ENCODE data around the gene FAM135A. TPM values are rescaled to one million over a fixed set of nuclear protein-coding genes. Genes with fewer than 3 reads are reported as not detected.
A peak's percentile ranks its signal among the peaks of the same experiment; 100 is the strongest.

The FAM135A gene
- total and polyA plus RNA-seq, 12 donors = 6.8 to 33.9 (median 13.7) TPM

GRCh38 chr6:70413992-70414494 lies 735 bp downstream of the FAM135A start:
- Histone ChIP-seq H3K27ac (peak overlapping the region in 4 of 5 donors; percentile 70 to 81 (median 76)), H3K27me3 (no peaks in the 10 kb centered on the region), H3K4me3 (peak overlapping the region; percentile 65 to 87 (median 70)), H3K4me1 (replicated peaks in 1 of 2) (peaks cover 0 to 28% of the 10 kb centered on the region in 2 donors), H3K36me3 (replicated peaks in 1 of 2) (no peaks in the 10 kb centered on the region), H3K9me3 (replicated peaks in 1 of 3) (no peaks in the 10 kb centered on the region)
- DNase-seq = peak in 2 of 7 donors; percentile 21 to 56
- 0 to 2% (median 1%) methylated on average over 20 of the region's 20 CpGs for WGBS, 4 donors
- intact Hi-C loops (cut with DNase I) = no loop called here
- TF ChIP-seq POLR2A (IDR thresholded peaks at IDR 0.05) (no peak), CTCF (IDR thresholded peaks at IDR 0.05) (no peak)

GRCh38 chr6:70414813-70415212 lies 1.5 kb downstream of the FAM135A start:
- TF ChIP-seq POLR2A (IDR thresholded peaks at IDR 0.05) = no peak
- TF ChIP-seq CTCF (IDR thresholded peaks at IDR 0.05) = no peak
- Histone ChIP-seq H3K36me3 (replicated peaks in 1 of 2) (no peaks in the 10 kb centered on the region), H3K27me3 (no peaks in the 10 kb centered on the region), H3K9me3 (replicated peaks in 1 of 3) (no peaks in the 10 kb centered on the region), H3K4me1 (replicated peaks in 1 of 2) (peaks cover 0 to 28% of the 10 kb centered on the region in 2 donors), H3K27ac (no peak overlapping the region), H3K4me3 (peak overlapping the region in 1 of 4 donors; percentile 87)
- intact Hi-C loops (cut with DNase I) = no loop called here
- no peak for DNase-seq
- 66 to 80% (median 71%) methylated on average over 2 of the region's 2 CpGs for WGBS, 4 donors

GRCh38 chr6:70415247-70415646 lies 1.9 kb downstream of the FAM135A start:
- Histone ChIP-seq H3K36me3 (replicated peaks in 1 of 2) (no peaks in the 10 kb centered on the region), H3K4me1 (replicated peaks in 1 of 2) (peaks cover 0 to 28% of the 10 kb centered on the region in 2 donors), H3K4me3 (peak overlapping the region in 1 of 4 donors; percentile 87), H3K27ac (no peak overlapping the region), H3K27me3 (no peaks in the 10 kb centered on the region), H3K9me3 (replicated peaks in 1 of 3) (no peaks in the 10 kb centered on the region)
- no peak for TF ChIP-seq CTCF (IDR thresholded peaks at IDR 0.05)
- no peak for TF ChIP-seq POLR2A (IDR thresholded peaks at IDR 0.05)
- intact Hi-C loops (cut with DNase I) = no loop called here
- DNase-seq = no peak

GRCh38 chr6:70415660-70416059 lies 2.4 kb downstream of the FAM135A start:
- intact Hi-C loops (cut with DNase I) = no loop called here
- H3K9me3 ChIP-seq (replicated peaks in 1 of 3) = no peaks in the 10 kb centered on the region
- DNase-seq = no peak
- TF ChIP-seq CTCF (IDR thresholded peaks at IDR 0.05) = no peak
- WGBS, 4 donors = 85 to 92% (median 89%) methylated on average over 1 of the region's 1 CpG
- H3K4me1 ChIP-seq (replicated peaks in 1 of 2) = peaks cover 0 to 28% of the 10 kb centered on the region in 2 donors
- H3K4me3 ChIP-seq = no peak overlapping the region
- H3K27me3 ChIP-seq = no peaks in the 10 kb centered on the region
- H3K27ac ChIP-seq = no peak overlapping the region
- H3K36me3 ChIP-seq (replicated peaks in 1 of 2) = no peaks in the 10 kb centered on the region
